K562 (cell line): ENCODE data around the gene STRN3. TPM values are rescaled to one million over a fixed set of nuclear protein-coding genes. Genes with fewer than 3 reads are reported as not detected.

Experiments
- BMI1 ChIP-seq: fragments of 150-350 bp; IDR thresholded peaks from 2 replicates; pipeline ENCODE4 v1.6.1; 2014; ENCODE audit warnings: low read length
- BRD9 ChIP-seq: fragments of 450-650 bp; IDR thresholded peaks from 2 replicates; pipeline ENCODE4 v1.6.1; 2018; ENCODE audit warnings: low read depth; ENCODE audit not compliant: partially characterized antibody
- CBFB ChIP-seq: sonication (generic); formaldehyde crosslinking; IDR thresholded peaks from 2 replicates; pipeline ENCODE4 v1.4.0; 2020; ENCODE audit warnings: mild to moderate bottlenecking, missing genetic modification reagents
- ETV6 ChIP-seq, 3 experiments: fragments of 150-350 bp in 1 of 3; sonication (generic) in 1 of 3; formaldehyde crosslinking in 1 of 3; IDR thresholded peaks; 2 replicates each; pipeline versions ENCODE4 v1.6.1 to v1.8.0; 2014 to 2022; ENCODE audit warnings: borderline replicate concordance in 2 of 3, low read depth in 2 of 3, antibody characterized with exemption in 1 of 3, low read length in 1 of 3, mild to moderate bottlenecking in 1 of 3, missing genetic modification reagents in 1 of 3
- GTF2E2 ChIP-seq: fragments of 200-800 bp; sonication (Bioruptor generic); IDR thresholded peaks from 2 replicates; pipeline ENCODE4 v1.6.1; 2016; ENCODE audit warnings: missing genetic modification characterization, missing compliant biosample characterization
- HNRNPL ChIP-seq: fragments of 200-400 bp; formaldehyde crosslinking; IDR thresholded peaks from 2 replicates; pipeline ENCODE4 v1.6.1; 2017; ENCODE audit warnings: low read depth, mild to moderate bottlenecking, low read length
- MTA2 ChIP-seq: fragments of 450-650 bp; IDR thresholded peaks from 2 replicates; pipeline ENCODE4 v1.6.1; 2016; ENCODE audit warnings: low read depth
- MTA3 ChIP-seq: fragments of 450-650 bp; formaldehyde crosslinking; IDR thresholded peaks from 2 replicates; pipeline ENCODE4 v1.6.1; 2017; ENCODE audit warnings: mild to moderate bottlenecking, borderline replicate concordance
- NONO ChIP-seq, 2 experiments: fragments of 200-400 bp in 1 of 2; fragments of 450-650 bp in 1 of 2; formaldehyde crosslinking in 1 of 2; IDR thresholded peaks; 2 replicates each; pipeline ENCODE4 v1.6.1; 2017; ENCODE audit warnings: low read depth in 2 of 2, mild to moderate bottlenecking in 2 of 2, moderate library complexity in 2 of 2, low read length in 1 of 2
- SIX5 ChIP-seq, 2 experiments: IDR thresholded peaks; 2 replicates each; pipeline ENCODE4 v1.6.1; 2011; ENCODE audit warnings: low read length in 2 of 2, borderline replicate concordance in 1 of 2, low read depth in 1 of 2, mild to moderate bottlenecking in 1 of 2, moderate library complexity in 1 of 2; ENCODE audit not compliant: insufficient read depth in 1 of 2
- SRF ChIP-seq, 2 experiments: fragments of 250-450, 450-650 bp in 1 of 2; sonication (Bioruptor Pico) in 1 of 2; sonication (generic) in 1 of 2; formaldehyde crosslinking; IDR thresholded peaks; 2 replicates each; pipeline versions ENCODE4 v1.5.0 to v1.5.1; 2020 to 2022; ENCODE audit warnings: mild to moderate bottlenecking in 1 of 2, missing genetic modification reagents in 1 of 2
- TSC22D4 ChIP-seq: fragments of 450-650 bp; IDR thresholded peaks from 2 replicates; pipeline ENCODE4 v1.6.1; 2016; ENCODE audit warnings: missing genetic modification characterization, missing biosample characterization, control low read depth
- ZNF431 ChIP-seq: sonication (generic); formaldehyde crosslinking; IDR thresholded peaks from 2 replicates; pipeline ENCODE4 v1.8.0; 2022; ENCODE audit warnings: mild to moderate bottlenecking, missing genetic modification reagents
- ZNF436 ChIP-seq: fragments of 250-450, 450-650 bp; sonication (Bioruptor Pico); formaldehyde crosslinking; IDR thresholded peaks from 2 replicates; pipeline ENCODE4 v1.7.0; 2020; ENCODE audit warnings: mild to moderate bottlenecking
- ZNF589 ChIP-seq: fragments of 200-800 bp; sonication (Bioruptor generic); IDR thresholded peaks from 2 replicates; pipeline ENCODE4 v1.6.1; 2016; ENCODE audit warnings: low read depth, missing genetic modification characterization, missing compliant biosample characterization
- ZNF79 ChIP-seq: fragments of 250-450 bp; sonication (Bioruptor Pico); IDR thresholded peaks from 2 replicates; pipeline ENCODE4 v1.4.0; 2020; ENCODE audit warnings: low read depth, mild to moderate bottlenecking, moderate library complexity
- ZNF830 ChIP-seq: fragments of 250-450 bp; sonication (Bioruptor Pico); IDR thresholded peaks from 2 replicates; pipeline ENCODE4 v1.5.0; 2021; ENCODE audit warnings: mild to moderate bottlenecking
- polyA plus RNA-seq, 8 experiments: library from polyadenylated mRNA; depleted of rRNA in 4 of 8; stranded (reverse) in 5 of 8; unstranded in 3 of 8; fragments of >200 nt; fragmentation: Nextera tagmentation in 2 of 8; fragmentation: Illumina TruSeq in 1 of 8; extraction: Ambion mirVana in 2 of 8; extraction: Trizol in 1 of 8; gene quantifications; 2 replicates each; pipeline versions ENCODE4 v1.2.1 to v1.2.3, GENCODE V29; 2011 to 2014; ENCODE audit warnings: inconsistent platforms in 1 of 8, missing spikeins in 1 of 8
- total RNA-seq, 7 experiments: library from RNA; depleted of rRNA in 6 of 7; stranded (reverse); fragments of >200 nt in 6 of 7; fragmentation: Illumina TruSeq in 2 of 7; extraction: Trizol in 2 of 7; gene quantifications; 2 replicates each; pipeline versions ENCODE4 v1.2.1 to v1.2.3, GENCODE V29; 2011 to 2021; ENCODE audit warnings: low replicate concordance in 1 of 7
- TF ChIP-seq, protein P1 (sequence below): fragments of 250-450 bp; sonication (Bioruptor Pico); IDR thresholded peaks from 2 replicates; pipeline ENCODE4 v1.4.0; 2020; ENCODE audit warnings: mild to moderate bottlenecking, moderate library complexity
- TF ChIP-seq, protein P2 (sequence below): fragments of 250-450 bp; sonication (Bioruptor Pico); IDR thresholded peaks from 2 replicates; pipeline ENCODE4 v1.5.0; 2021
- TF ChIP-seq, protein P3 (sequence below), 2 experiments: fragments of 450-650 bp in 1 of 2; IDR thresholded peaks; 2 replicates each; pipeline ENCODE4 v1.6.1; 2011 to 2017; ENCODE audit warnings: low read depth in 2 of 2, antibody characterized with exemption in 1 of 2, borderline replicate concordance in 1 of 2, low read length in 1 of 2, mild to moderate bottlenecking in 1 of 2, mixed read lengths in 1 of 2; ENCODE audit not compliant: control insufficient read depth in 1 of 2

STRN3 gene
- total and polyA plus RNA-seq, 9 of the 15 experiments (the other 6 are each of a cell fraction or from before 2014, with no cell fraction given), result 5.9 to 29.1 (median 16.0) TPM

DNA sequence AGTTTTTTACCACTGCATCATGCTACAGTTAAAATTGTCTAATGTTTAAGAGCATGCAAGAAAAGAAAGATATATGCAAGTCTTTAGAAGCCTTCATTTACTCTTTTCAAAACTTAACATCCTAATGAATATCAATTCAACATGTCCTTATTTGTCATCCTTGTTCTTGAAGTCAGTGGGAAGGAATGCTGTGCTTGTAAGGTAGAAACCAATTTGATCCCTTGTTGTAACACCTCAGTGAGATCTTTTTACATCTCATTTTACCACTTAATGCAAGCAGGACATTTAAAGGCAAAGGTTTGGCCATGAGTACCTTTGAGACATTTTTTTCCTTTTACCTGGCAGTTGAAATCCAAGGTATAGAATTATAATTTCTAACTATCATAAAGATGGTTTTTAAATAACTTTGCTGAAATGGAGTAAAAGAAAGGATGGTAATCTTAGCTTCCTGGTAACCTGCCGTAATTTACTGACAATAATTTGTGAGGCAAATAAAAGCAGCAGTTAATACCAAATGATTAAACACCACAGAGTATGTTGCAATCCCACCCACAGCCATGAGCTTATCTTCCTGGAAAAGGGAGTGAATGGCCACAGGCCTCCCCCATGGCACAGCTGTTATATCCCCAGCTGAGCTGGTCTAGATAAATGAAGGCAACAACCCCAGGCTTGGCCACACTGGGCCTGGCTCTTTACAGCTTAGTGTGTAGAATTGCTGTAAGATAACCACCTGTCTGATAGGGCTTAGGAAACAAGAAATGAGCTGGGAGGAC is 33.2 kb upstream of the STRN3 start (continued):
- TF ChIP-seq SIX5 (IDR thresholded peaks at IDR 0.05; ENCODE audit: borderline replicate concordance in 1 of 2, insufficient read depth in 1 of 2, low read depth in 1 of 2, low read length in 2 of 2) (no peak), CBFB (CRISPR knock-in tag) (peak; percentile 96), HNRNPL (no peak), ZNF589 (CRISPR knock-in tag) (peak; percentile 99), SRF (CRISPR knock-in tag; IDR thresholded peaks at IDR 0.05) (no peak), NONO (IDR thresholded peaks at IDR 0.05; ENCODE audit: low read depth in 2 of 2, low read length in 1 of 2) (peak in 1 of 2 experiments; percentile 84; a peak in 2 of 4 replicates), ZNF431 (CRISPR knock-in tag) (no peak), BMI1 (no peak), MTA3 (peak; percentile 62; the same call in 1 of the 2 replicates), MTA2 (peak; percentile 99), BRD9 (peak; percentile 92), GTF2E2 (tag) (no peak), ZNF830 (CRISPR knock-in tag) (no peak), ZNF79 (CRISPR knock-in tag) (no peak), ZNF436 (no peak), ETV6 (IDR thresholded peaks at IDR 0.05; ENCODE audit: borderline replicate concordance in 1 of 2, low read depth in 2 of 2, low read length in 1 of 2) (0 out of 4 replicates have a peak, but pooled peaks of 1 of the 2 experiments have one; percentile 75), ETV6 (CRISPR knock-in tag; IDR thresholded peaks at IDR 0.05; ENCODE audit: borderline replicate concordance) (no peak), TSC22D4 (tag) (no peak)
- TF ChIP-seq, protein P1, sequence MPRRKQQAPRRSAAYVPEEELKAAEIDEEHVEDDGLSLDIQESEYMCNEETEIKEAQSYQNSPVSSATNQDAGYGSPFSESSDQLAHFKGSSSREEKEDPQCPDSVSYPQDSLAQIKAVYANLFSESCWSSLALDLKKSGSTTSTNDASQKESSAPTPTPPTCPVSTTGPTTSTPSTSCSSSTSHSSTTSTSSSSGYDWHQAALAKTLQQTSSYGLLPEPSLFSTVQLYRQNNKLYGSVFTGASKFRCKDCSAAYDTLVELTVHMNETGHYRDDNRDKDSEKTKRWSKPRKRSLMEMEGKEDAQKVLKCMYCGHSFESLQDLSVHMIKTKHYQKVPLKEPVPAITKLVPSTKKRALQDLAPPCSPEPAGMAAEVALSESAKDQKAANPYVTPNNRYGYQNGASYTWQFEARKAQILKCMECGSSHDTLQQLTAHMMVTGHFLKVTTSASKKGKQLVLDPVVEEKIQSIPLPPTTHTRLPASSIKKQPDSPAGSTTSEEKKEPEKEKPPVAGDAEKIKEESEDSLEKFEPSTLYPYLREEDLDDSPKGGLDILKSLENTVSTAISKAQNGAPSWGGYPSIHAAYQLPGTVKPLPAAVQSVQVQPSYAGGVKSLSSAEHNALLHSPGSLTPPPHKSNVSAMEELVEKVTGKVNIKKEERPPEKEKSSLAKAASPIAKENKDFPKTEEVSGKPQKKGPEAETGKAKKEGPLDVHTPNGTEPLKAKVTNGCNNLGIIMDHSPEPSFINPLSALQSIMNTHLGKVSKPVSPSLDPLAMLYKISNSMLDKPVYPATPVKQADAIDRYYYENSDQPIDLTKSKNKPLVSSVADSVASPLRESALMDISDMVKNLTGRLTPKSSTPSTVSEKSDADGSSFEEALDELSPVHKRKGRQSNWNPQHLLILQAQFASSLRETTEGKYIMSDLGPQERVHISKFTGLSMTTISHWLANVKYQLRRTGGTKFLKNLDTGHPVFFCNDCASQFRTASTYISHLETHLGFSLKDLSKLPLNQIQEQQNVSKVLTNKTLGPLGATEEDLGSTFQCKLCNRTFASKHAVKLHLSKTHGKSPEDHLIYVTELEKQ (CRISPR knock-in tag), result no peak
- TF ChIP-seq, protein P2, sequence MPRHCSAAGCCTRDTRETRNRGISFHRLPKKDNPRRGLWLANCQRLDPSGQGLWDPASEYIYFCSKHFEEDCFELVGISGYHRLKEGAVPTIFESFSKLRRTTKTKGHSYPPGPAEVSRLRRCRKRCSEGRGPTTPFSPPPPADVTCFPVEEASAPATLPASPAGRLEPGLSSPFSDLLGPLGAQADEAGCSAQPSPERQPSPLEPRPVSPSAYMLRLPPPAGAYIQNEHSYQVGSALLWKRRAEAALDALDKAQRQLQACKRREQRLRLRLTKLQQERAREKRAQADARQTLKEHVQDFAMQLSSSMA (CRISPR knock-in tag), result no peak
- TF ChIP-seq, protein P3, sequence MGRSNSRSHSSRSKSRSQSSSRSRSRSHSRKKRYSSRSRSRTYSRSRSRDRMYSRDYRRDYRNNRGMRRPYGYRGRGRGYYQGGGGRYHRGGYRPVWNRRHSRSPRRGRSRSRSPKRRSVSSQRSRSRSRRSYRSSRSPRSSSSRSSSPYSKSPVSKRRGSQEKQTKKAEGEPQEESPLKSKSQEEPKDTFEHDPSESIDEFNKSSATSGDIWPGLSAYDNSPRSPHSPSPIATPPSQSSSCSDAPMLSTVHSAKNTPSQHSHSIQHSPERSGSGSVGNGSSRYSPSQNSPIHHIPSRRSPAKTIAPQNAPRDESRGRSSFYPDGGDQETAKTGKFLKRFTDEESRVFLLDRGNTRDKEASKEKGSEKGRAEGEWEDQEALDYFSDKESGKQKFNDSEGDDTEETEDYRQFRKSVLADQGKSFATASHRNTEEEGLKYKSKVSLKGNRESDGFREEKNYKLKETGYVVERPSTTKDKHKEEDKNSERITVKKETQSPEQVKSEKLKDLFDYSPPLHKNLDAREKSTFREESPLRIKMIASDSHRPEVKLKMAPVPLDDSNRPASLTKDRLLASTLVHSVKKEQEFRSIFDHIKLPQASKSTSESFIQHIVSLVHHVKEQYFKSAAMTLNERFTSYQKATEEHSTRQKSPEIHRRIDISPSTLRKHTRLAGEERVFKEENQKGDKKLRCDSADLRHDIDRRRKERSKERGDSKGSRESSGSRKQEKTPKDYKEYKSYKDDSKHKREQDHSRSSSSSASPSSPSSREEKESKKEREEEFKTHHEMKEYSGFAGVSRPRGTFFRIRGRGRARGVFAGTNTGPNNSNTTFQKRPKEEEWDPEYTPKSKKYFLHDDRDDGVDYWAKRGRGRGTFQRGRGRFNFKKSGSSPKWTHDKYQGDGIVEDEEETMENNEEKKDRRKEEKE (IDR thresholded peaks at IDR 0.05; ENCODE audit: borderline replicate concordance in 1 of 2, control insufficient read depth in 1 of 2, low read depth in 2 of 2, low read length in 1 of 2), result no peak
